SU-DHL-6 (cell line): ENCODE data around the gene PID1.

Source experiments
- CTCF ChIP-seq: fragments of 200-600 bp; sonication (generic); IDR thresholded peaks from one replicate; pipeline ENCODE4 v1.5.1; 2017; ENCODE audit warnings: antibody characterized with exemption, mild to moderate bottlenecking, low read length, moderate library complexity; ENCODE audit not compliant: insufficient read depth, poor library complexity, severe bottlenecking
- EZH2phosphoT487 ChIP-seq: fragments of 200-600 bp; sonication (generic), shearing (Covaris generic); conservative IDR thresholded peaks from 2 replicates; pipeline ENCODE4 v1.6.1; 2018; ENCODE audit warnings: mild to moderate bottlenecking, antibody characterized with exemption, low read length, moderate library complexity, mixed read lengths

- TF ChIP-seq CTCF, result no peak
- no peak for TF ChIP-seq EZH2phosphoT487
Measured at GRCh38 chr2:229196448-229196847, 74.6 kb downstream of the PID1 start.
